NCI-H2171 treated with DMSO at 0.1 percent for 48 hours (cell line): Measurements from ENCODE around the gene PPA1.
A peak's percentile ranks its signal among the peaks of the same experiment; 100 is the strongest.
"Not testable (repeated sequence)": the region's sequence is repeated elsewhere in the genome, so short reads cannot be mapped to it uniquely, and the experiment has no call there.

Experiments used
- DNase-seq: peaks from one replicate; lab custom pipeline; 2025; lab: John Stamatoyannopoulos, UW

PPA1 gene

DNA sequence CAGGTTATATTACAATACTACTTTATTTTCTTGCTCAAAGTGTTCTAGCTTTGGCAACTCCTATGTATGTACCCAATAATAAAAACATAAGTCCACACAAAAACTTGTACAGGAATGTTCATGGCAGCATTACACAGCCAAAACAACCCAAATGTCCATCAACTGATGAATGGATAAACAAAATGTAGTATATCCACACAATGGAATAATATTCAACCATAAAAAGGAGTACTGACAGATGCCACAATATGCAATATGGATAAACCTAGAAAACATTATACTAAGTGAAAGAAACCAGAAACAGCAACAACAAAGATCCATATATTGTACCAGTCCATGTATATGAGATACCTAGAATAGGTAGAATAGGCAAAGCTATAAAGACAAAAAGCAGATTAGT, 21.0 kb downstream of the PPA1 start:
- DNase-seq = no peak

DNA sequence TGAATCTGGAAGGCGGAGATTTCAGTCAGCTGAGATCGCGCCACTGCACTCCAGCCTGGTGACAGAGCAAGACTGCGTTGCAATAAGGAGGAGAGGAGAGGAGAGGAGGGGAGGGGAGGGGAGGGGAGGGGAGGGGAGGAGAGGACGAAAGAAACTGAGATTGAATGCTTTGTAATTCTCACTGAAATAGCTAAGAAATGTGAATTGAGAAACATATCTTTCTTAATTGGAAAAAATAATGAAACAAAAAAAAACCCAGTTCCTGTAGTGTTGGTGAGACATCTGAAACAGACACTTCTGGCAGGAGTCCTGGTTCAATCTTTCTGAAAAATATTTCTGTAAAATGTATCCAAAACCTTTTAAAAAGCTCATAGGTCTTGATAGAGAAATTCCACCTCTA, 26.5 kb downstream of the PPA1 start:
- no peak for DNase-seq

DNA sequence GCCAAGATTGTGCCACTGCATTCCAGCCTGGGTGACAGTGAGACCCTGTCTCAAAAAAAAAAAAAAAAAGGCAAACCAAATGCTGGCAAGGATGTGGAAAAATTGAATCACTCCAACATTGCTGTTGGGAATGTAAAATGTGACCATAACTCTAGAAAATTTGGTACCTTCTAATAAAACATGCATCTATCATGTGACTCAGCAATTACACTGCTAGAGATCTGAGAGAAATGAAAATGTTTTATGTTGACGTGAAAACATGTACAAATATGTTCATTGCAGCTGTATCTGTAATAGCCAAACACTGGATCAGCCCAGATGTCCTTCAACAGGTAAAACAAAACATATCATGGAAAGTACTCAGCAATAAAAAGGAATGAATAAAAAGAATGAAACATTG, 32.1 kb downstream of the PPA1 start:
- no peak for DNase-seq

DNA sequence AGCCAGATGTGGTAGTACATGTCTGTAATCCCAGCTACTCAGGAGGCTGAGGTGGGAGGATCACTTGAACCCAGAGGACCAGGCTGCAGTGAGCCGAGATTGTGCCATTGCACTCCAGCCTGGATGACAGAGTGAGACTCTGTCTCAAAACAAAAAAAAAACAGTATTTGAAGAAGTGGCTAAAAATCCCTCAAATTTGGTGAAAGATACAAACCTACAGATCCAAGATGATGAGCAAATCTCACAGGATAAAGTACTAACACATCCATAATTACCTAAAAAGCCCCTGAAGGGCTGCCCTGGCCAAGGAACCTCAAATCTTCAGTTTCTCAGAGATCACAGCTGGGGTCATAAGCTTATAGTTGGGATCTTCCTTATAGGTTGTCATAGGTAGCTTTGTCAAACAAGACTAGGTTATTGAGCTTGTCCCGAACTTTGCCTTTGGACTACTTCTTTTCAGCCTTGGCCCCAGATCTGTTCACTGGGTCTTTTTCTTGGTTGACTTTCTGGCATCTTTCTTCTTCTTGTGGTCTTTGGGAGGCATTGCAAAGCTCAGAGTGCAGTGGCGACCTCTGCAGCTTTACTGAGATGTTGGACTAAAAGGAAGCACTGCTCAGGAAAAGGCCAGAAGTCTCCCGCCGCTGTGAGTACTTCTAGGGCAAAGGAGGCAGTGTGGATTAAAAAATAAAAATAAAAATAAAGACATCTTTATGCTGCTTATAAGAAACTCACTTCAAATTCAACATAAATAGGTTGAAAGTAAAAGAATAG, 34.3 kb downstream of the PPA1 start:
- DNase-seq = no peak

DNA sequence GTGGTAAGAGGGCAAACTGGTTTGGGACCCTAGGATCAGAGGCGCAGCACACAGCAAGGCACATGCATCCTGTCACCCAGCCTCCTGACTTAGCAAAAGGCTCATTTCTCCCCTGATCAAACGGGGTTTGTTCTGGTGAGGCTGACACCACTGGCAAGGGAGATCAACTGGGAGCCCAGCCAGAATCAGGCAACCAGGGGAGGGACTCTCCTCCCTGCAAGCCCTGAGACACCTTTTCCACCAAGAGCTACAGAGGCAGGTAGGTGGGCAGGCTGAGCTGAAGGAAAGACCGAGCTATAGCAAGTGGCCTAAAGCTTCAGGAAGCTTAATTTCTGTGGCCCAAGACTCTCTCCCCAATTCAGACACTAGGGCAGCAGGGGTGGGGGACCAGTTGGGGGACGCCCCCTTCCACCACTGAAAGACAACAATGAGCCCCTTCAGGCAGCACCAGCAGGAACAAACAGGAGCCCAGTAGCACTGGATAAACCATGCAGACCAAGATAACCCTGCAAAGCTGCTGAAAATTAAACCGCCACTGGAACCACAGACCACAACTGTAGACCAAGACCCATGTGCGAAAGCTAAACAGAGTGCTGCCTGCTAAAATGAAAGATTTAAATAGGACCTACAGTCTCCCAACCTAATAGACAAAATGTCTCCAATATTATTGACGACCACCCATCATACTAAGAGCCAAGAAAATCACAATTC, 35.8 kb downstream of the PPA1 start:
- no peak for DNase-seq

DNA sequence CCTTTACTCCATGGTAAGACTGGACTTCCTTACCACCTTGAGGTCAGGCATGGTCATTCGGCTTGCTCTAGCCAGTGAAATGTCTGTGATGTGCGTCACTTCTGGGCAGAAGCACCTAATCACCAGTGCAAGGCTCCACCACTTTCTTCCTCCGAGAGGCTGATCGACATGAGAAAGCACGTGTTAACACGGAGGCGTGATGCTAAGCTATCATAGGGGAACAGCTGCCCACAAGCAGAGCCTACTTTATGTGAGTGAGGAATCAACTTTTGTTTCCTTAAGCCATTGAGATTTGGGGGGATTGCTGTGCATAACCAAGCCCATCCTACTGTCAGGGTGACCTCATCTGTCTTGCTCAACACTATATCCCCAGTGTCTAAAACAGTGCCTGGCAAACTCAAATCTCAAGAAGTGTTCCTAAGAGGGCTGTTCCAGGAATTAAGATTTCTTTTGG, 39.8 kb downstream of the PPA1 start:
- no peak for DNase-seq

DNA sequence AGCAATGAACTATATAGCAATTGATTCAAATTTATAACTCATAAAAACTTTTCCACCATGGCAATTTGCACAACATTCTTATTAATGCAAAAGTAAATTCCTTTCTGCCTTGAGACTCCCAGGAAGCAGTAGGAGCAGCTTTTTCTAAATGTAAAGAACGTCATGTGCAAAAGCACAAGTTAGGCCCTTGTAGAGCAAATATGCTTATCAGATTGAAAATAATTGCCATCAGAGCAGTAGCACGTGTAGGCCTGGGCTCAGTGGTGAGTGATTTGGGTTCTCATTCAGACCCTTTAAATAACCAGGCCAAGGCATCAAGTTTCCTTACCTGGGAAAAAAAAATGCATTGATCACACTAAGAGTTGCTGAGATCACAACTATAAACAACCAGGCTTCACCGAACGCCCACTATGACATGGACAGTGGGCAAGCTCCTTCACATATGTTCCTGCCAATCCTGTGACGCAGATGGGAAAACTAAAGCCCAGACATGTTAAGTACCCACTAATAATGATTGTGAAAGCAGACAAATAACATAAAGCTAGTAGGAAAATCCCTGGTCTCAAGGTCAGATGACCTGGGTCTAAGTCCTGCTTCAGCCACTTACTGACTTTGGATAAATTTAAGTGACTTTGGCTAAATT, 40.8 kb downstream of the PPA1 start:
- no peak for DNase-seq

DNA sequence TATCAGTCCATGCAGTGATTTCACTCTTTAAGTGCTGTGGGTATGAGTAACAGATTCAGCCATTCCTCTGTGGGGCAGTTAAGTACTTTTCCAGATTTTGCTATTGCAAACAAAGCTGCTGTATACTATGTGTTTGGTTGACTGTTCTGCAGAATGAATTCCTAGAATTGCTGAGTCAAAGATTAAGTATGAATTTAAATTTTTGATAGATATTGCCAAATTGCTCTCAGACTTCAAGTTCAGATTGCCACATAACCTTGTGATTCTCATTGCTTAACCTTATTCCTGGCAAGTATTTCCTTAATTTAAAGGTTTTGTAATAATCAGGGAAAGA, 41.3 kb downstream of the PPA1 start:
- no peak for DNase-seq

DNA sequence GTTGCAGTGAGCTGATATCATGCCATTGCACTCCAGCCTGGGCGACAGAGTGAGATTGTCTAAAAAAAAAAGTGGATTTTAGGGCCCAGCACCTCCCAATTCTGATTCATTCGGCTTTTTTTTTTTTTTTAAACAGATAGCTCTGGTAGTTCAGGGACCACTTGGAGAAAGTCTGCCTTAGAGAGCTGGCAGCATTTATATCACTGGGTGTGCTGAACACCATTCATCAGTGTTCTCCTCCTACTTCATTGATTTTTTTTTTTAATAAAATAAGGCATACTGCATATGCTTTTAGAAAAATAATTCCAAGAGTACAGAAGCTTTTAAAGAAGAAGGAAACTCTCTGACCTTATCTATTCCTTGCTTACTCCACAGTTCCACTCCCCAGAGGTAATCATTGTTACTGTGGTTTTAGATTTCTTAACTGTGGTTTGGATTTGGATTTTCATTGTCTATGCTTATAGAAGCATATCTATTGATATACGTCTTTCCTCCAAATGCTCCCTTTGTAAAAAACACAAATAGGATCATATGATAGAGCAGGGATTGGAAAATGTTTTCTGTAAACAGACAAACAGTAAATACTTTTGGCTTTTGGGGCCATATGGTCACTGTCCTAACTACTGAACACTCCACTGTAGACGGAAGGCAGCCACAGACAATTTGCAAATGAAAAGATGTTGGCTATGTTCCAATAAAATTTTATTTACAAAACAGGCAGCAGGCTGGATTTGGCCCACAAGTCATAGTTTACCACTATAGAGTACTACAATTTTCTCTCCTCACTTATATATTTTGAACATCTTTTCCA, 41.9 kb downstream of the PPA1 start:
- peak; percentile 4 for DNase-seq

DNA sequence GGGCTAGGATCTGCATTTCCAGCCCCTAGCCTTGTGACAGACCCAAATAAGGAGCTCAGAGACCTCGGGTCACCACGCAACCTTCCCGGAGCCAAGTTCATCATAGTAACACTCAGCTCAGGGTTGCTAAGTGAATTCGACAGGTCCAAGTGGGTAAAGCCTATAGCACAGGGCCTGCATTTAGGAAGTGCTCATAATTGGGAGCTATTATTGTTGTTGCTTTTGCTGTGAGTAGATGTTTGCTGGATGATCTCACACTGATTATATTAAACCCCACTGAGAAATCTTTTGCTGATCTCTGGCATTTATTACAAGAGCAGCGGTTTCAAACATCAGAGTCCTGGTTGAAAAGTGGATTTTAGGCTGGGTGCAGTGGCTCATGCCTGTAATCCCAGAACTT, 42.6 kb downstream of the PPA1 start:
- DNase-seq = no peak

DNA sequence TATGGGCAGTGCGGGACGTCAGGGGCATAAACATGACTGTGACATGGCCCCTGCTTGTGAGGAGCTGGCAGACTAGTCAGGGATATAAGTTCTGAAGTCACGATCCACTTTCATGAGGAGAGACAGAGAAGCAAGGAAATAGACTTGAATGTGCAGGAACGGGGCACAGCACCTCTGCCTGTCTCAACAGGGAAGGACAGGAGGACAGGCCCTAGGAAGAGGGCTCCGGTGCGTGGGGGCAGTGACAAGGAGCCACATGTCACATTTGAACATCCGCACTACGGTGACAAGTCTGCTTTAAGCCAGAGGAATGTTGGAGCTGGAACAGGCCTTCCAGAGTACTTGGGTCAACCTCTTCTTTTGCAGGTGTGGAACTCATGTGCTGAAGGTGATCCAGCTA, 43.1 kb downstream of the PPA1 start:
- DNase-seq = no peak

DNA sequence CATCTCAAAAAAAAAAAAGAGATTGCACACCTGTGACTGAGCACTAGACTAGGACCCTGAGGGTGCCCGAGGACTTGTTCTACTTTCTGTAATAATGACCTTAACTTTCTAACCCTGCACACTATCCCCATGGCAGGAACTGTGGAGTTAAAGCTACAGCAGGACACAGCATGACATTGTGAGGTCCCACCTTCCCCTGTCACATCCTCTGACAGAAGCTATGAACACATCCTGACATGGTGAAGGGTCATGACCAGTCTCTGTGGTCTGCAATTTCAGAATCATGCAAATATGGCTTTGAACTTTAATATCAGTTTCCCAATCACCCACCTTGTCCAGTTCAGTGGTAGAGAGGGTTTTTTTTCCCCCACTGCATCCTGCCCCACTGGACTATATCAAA, 44.5 kb downstream of the PPA1 start:
- DNase-seq = no peak

DNA sequence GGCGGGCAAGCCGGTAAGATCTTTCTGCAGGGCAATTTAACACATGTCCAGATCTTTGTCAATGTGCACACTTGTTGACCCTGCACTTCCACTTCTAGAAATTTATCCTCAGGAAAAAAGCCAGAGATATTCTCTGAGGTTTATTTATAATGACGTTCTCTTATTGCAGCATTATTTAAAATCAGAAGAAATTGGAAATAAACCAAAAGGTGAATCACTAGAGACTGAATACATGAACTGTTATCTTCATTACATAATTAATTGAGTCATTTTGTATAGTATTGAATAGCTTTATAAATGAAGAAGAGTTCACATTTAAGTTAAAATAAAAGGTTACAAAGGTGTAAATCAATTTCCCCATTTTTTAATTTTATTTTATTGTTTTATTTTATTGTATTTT, 46.7 kb downstream of the PPA1 start:
- DNase-seq = no peak

DNA sequence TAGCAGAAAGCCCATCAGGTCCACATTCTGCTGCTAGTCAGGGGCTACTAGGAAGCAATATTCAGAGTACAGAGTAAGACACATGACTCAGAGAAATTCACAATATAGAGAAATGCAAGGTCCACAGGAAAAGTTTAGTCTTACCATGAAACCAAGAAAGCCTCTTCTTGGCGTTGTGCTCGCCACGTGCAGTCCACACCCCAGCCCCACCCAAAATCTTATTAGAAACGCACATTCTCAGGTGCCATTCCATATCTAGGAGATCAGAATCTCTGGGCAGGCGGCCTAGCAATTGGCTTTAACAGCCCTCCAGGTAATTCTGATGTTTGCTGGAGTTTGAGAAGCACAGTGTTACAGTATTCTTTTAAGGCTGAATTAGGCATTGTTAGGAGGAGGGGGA, 47.1 kb downstream of the PPA1 start:
- DNase-seq = no peak

DNA sequence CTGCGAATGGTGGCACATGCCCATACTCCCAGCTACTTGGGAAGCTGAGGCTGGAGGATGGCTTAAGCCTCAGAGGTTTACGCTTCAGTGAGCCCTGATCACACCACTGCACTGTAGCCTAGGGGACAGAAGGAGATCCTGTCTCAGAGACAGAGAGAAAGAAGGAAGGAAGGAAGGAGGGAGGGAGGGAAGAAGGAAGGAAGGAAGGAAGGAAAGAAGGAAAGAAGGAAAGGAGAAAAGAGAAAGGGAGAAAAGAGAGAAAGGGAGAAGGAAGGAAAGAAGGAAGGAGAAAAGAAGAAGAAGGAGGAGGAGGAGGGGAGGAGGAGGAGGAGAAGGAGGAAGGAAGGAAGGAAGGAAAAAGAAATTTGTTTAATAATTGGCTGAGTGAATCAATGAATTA, 49.9 kb downstream of the PPA1 start:
- no peak for DNase-seq

DNA sequence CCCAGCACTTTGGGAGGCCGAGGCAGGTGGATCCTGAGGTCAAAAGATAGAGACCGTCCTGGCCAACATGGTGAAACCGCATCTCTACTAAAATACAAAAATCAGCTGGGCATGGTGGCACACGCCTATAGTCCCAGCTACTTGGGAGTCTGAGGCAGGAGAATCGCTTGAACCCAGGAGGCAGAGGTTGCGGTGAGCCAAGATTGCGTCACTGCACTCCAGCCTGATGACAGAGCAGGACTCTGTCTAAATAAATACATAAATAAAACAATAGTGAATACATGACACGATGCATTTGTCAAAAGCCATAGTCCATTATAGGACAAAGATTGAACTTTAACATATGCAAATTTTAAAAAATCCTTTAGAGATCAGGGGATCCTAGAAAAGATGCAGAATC, 54.0 kb downstream of the PPA1 start:
- not testable (repeated sequence) for DNase-seq

DNA sequence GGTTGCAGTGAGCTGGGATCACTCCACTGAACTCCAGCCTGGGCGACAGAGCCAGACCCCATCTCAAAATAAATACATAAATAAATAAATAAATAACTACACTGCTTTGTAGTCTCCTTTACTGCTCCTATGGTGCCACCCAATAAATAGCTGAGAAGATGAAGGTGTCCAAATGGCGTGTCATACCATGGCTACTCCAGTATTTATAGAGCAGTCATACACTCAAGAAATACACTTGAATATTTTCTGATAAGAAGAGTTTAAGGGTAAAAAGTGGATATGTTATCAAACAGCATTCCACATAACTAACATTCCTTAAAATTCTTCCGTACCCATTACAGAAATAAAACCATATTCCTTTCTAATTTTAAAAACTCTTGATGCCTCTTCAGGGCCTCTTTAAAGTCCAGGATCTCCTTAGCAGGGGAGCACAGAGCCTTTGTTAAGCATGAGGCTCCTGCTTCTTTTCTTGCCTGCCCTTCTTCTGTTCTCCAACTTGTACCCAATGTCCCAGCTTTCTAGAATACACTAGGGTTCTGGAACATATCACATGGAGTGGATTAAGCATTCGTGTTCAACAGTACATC, 55.0 kb downstream of the PPA1 start:
- DNase-seq = no peak

DNA sequence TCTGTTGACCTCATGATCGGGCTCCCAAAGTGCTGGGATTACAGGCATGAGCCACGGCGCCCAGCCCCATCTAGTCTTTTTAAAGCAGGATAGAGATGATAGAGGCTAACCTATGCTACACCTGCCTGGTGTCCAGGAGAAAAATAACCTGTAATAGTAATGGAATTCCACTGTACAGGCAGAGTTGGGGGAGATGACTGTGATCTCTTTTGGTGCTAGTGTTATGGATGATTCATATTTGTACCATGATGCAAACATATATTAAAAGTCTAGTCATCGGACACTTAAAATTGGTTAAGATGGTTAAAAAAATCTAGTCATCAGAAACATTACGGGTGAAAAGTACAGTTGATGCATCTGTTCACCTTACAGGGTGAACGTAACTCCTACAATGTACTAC, 56.8 kb downstream of the PPA1 start:
- DNase-seq = no peak

DNA sequence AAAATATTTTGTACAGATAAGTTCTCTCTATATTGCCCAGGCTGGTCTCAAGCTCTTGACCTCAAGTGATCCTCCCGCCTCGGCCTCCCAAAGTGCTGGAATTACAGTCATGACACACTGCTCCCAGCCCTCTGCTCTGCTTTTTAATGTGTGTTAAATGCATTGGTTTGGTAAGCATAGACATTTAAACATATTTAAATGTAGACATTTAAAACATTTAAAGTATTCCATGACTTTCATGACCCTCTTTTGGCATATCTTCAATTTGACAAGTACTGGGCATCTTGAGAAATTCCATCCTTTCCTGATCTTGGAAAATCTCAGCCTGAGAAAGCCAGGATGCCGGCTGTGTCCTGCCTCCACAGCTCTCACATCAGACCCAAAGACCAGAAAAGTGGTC, 57.7 kb downstream of the PPA1 start:
- DNase-seq = no peak

DNA sequence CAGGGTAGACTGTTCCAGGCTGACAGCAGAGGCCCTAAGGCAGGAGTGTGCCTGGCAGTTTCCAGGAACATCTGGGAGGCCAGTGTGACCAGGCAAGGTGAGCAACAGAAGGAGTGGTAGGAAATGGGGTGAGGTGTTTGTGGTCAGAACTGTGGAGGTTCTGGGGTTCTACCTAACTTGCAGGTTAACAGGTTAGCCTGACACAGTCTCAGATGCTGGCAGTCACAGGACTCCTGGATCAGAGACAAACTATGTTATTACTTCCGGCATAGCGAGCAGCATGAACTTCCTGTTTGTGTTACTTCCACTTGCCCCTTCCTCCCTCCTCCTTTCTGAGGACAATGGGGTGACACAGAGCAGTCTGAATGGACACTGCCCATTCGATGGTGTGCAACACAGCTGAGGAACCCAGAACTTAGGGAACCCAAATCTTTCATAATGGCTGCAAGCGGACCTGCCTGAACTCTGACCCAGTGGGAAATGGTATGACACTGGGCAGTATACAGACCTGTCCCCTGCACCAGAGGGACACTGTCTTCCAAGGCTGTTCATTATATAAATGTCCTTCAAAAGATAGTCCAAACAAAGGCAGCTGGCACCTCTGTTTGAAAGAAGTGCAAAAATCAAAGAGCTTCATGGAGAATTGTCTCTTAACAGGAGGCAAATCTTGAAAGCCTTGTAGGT, 59.0 kb downstream of the PPA1 start:
- no peak for DNase-seq

DNA sequence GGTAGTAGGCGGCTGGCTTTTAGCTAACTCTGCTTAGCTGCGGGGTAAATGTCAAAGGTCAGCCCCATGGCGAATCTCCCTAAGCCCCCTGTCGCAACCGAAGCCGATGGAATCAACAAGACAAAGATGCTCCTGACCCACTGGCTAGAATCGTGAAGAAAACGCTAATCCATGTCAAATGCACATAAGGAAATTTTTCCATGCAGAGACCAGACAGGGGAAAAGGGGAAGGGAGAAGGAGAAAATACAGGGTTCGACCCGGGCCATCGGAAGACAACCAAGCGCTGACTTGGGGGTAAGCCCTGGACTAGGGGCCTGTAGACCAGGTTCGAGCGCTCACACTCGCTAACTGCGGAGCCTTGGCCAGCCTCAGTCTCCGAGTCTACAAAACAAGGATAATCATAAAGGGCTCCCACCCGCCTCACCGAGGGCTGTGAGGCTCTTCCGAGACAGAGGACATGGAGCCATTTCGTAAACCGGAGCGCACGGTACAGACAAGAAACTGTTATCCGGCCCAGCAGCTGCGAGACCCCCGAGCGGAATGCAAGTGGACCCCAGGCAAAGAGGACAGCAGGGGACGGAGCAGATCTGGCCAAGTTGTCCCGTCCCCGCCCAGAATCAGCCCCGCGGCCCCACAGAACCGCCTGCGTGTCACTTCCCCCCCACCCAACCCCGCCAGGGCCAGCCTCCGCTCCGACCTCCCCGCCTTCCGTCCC, 63.4 kb downstream of the PPA1 start:
- no peak for DNase-seq
